ENCODE data around the gene NEO1. TPM values are rescaled to one million over a fixed set of nuclear protein-coding genes. Genes with fewer than 3 reads are reported as not detected.

The NEO1 gene
- polyA plus RNA-seq, 1 of the 3 experiments (the other 2 are of a cell fraction), result 13.1 TPM

GRCh38 chr15:73049564-73050215 is 2.6 kb upstream of the NEO1 start:
- no peak overlapping the region for H3K27ac ChIP-seq (ENCODE audit: low read depth in 2 of 2, low read length in 1 of 2)
- H3K9me2 ChIP-seq, result no peaks in the 10 kb centered on the region
- no peaks in the 10 kb centered on the region for H3K36me3 ChIP-seq (replicated peaks in 1 of 2; ENCODE audit: control insufficient read depth in 1 of 2, insufficient read depth in 2 of 2, low read length in 1 of 2)
- CTCF ChIA-PET, result interaction anchor here (0.9 to 1.6 kb wide), 4 partner anchors 28 to 315 kb away, joined by 3 to 8 read pairs (median 4); no protein-coding TSS in a partner anchor
- H3K27me3 ChIP-seq (ENCODE audit: insufficient read depth), result no peaks in the 10 kb centered on the region
- H4K20me1 ChIP-seq (ENCODE audit: insufficient read depth), result no peaks in the 10 kb centered on the region; the same call in 1 of the 2 replicates
- TF ChIP-seq SMC3 (IDR thresholded peaks at IDR 0.05; ENCODE audit: low read depth, low read length), result no peak
- no peak for TF ChIP-seq TEAD4 (IDR thresholded peaks at IDR 0.05; ENCODE audit: borderline replicate concordance, insufficient read depth)
- TF ChIP-seq YY1 (IDR thresholded peaks at IDR 0.05; ENCODE audit: low read depth), result no peak
- TF ChIP-seq SIN3A (IDR thresholded peaks at IDR 0.05; ENCODE audit: borderline replicate concordance, low read depth, low read length), result no peak
- no peak for TF ChIP-seq TAF1 (IDR thresholded peaks at IDR 0.05; ENCODE audit: borderline replicate concordance, low read depth, low read length)
- TF ChIP-seq PBX3 (IDR thresholded peaks at IDR 0.05), result no peak
- TF ChIP-seq FOXJ3 (CRISPR knock-in tag; IDR thresholded peaks at IDR 0.05), result no peak
- TF ChIP-seq MXI1 (IDR thresholded peaks at IDR 0.05; ENCODE audit: low read depth, low read length), result no peak
- TF ChIP-seq GATA2 (CRISPR knock-in tag; IDR thresholded peaks at IDR 0.05), result no peak
- TF ChIP-seq CTCF (IDR thresholded peaks at IDR 0.05), result no peak
- no peak for TF ChIP-seq NRF1 (IDR thresholded peaks at IDR 0.05; ENCODE audit: low read depth, low read length)
- no peak for TF ChIP-seq GABPA (IDR thresholded peaks at IDR 0.05; ENCODE audit: low read depth)
- TF ChIP-seq MAX (IDR thresholded peaks at IDR 0.05; ENCODE audit: low read depth), result no peak
- TF ChIP-seq EZH2phosphoT487 (IDR thresholded peaks at IDR 0.05; ENCODE audit: borderline replicate concordance, low read depth), result no peak
- TF ChIP-seq JUND (IDR thresholded peaks at IDR 0.05), result no peak
- H2AFZ ChIP-seq (ENCODE audit: low read depth), result no peak overlapping the region
- no peak for DNase-seq
- no peaks in the 10 kb centered on the region for H3K79me2 ChIP-seq (ENCODE audit: insufficient read depth)
- POLR2A ChIA-PET, result no interaction called here
- peaks cover 0 to 5% of the 10 kb centered on the region in 2 experiments; a peak in 2 of 4 replicates for H3K4me1 ChIP-seq (ENCODE audit: control insufficient read depth in 1 of 2, insufficient read depth in 2 of 2, low read depth in 1 of 2, low read length in 1 of 2)
- no peak overlapping the region for H3K4me3 ChIP-seq (ENCODE audit: low read depth in 2 of 2, low read length in 1 of 2)
- no peaks in the 10 kb centered on the region for H3K9me3 ChIP-seq
- WGBS (ENCODE audit: low lambda C conversion rate), result 84% methylated on average over 4 of the region's 4 CpGs
- no peak overlapping the region for H3K4me2 ChIP-seq
- no peaks in the 10 kb centered on the region for H3F3A ChIP-seq (replicated peaks; ENCODE audit: insufficient read depth)
- no peak overlapping the region for H3K9ac ChIP-seq
